HG02763 (cell line): Measurements from ENCODE around the gene CACNB2.
"Not testable (repeated sequence)": the region's sequence is repeated elsewhere in the genome, so short reads cannot be mapped to it uniquely, and the experiment has no call there.

Experiments
- ATAC-seq: cut with Tn5 transposase; IDR thresholded peaks from one replicate; pipeline ENCODE4 v1.9.1; 2021; ENCODE audit warnings: mild to moderate bottlenecking, moderate library complexity; ENCODE audit not compliant: unreplicated experiment

The CACNB2 gene

GRCh38 chr10:18144928-18145327, 4.7 kb downstream of the CACNB2 start:
- no peak for ATAC-seq

DNA sequence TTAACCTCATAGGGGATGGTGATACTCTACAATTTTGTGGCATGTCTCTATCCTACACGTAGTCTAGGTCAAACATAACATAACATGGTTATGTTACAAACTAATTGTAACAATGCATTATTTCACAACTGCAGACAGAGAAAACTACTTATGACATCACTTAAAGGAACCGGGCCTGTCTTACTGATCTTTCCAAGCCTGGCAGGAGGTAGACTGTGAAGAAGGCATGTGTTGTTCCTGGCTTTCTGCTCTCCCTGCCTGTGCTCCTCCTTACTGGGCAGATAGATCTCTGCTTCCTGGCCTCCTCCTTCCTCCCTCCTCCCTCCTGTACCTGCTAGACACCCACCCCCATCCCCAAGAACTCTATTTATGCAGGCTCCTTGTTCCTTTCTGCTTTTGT, 5.4 kb downstream of the CACNB2 start:
- no peak for ATAC-seq

DNA sequence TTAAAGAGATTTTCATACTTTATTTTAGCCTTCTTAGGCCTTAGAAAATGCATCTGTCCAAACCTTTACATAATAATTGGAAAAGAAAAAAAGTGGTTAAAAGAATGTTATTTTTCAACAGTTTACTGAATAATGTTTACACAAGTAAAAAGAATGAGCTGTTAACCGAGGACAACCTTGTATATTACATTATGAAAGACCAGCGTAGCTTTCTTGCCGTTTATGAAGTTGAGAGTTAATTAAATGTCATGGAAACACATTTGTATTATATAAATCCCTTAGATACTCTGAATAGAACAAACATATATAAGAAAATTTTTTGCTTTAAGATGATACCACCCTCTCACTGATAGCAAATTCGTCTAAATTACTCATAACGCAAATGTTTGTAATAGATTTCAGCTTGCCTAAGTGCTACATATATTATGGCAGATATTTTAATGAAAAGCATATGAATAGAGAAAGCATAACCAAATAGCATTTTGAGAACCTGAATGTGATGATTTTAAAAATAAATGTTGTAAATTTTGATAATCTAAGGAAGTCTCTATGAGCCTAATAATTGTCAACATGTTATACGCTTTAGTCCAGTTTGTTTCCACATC, 9.1 kb downstream of the CACNB2 start:
- no peak for ATAC-seq

DNA sequence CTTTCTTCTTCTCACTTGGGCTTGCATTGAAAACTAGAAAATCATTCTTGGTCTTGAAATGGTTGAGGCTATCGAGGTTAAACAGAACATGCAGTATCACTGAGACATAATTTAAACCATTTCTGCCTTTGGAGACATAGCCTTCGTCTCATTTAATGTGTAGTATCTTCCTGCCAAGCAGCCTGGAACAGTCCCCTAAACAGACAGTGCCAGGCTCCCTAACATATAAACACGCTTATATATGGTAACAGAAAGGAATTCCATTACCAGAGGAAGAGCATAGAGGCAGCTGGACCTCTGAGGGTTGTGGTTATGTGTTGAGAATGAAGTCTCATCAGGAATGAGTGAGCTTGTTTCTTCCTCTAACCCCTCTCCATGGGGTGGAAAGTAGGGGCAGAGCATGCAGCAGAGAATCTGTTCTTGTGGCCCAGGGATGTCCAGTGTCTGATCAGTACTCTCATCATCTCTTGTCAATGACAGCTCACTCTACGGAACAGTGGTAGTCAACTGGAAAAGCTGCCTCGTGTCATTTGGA, 11.2 kb downstream of the CACNB2 start:
- ATAC-seq: no peak

DNA sequence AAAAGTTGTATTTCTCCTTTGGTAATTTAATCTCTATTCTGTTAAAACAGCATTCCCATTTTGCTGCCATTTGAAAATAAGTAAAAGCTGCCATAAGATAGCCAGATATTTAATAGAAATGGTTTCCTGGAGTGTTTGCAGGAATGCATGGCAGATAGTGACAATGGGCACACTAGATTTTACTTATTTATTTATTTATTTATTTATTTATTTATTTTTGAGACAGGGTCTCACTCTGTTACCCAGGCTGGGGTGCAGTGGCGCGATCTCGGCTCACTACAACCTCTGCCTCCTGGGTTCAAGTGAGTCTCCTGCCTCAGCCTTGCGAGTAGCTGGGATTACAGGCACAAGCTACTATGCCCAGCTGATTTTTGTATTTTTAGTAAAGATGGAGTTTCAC, 13.2 kb downstream of the CACNB2 start:
- ATAC-seq: not testable (repeated sequence)

- no peak for ATAC-seq
Observed at GRCh38 chr10:18155321-18155720, 15.1 kb downstream of the CACNB2 start.

GRCh38 chr10:18156797-18157196, 16.6 kb downstream of the CACNB2 start:
- not testable (repeated sequence) for ATAC-seq

- no peak for ATAC-seq
Observed at GRCh38 chr10:18157881-18158280, 17.7 kb downstream of the CACNB2 start.

- ATAC-seq: no peak
Observed at GRCh38 chr10:18158773-18159265, 18.6 kb downstream of the CACNB2 start.

- no peak for ATAC-seq
Observed at GRCh38 chr10:18159557-18159956, 19.3 kb downstream of the CACNB2 start.

DNA sequence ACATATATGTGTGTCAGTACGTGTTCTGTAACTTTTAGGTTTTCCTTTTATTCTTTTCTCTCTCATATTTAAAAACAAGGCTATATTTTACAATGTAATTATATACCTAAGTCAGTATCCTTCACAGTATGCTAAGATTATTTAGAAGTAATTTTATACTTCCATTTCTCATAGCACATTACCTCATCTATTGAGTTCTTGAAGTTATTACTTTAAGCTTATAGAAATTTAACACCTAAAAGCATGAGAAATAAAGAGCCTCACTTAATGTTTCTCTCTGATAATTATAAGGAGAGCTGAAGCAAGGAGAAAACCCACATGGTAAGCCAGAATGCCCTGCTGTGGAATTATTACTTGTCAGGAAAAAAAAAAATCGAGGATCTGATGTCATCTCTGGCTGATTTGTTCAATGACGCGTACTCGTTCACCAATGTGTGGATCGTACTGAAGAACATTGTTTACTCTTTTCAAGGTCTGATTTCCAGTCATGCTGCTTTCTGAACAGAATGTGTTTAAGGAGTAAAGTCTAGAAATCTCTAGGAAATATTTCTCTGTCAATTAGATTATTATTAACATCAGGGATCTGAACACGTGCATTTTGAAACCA, 21.9 kb downstream of the CACNB2 start:
- no peak for ATAC-seq

DNA sequence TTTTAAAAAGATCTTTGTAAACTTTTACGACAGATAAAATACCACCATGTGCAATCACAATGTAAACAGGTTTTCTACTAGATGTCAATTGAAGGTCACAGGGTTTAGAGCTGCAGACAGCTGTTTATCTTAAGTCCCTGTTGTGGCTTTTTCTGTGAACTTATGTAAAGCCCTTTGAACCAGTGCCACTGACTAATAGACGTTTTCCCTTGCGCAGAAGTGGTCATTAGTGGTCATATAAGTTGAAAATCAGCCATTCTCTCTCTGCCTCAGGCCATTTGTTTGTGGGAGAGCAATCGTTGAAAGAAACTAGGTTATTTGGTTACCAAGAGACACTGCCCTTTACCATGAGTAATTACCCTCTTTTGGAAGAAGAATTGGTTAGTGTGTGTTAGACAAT, 23.9 kb downstream of the CACNB2 start:
- ATAC-seq: no peak

- no peak for ATAC-seq
Observed at GRCh38 chr10:18164748-18165361, 24.6 kb downstream of the CACNB2 start.

- no peak for ATAC-seq
Observed at GRCh38 chr10:18178854-18179483, 38.7 kb downstream of the CACNB2 start.

- ATAC-seq: no peak
Observed at GRCh38 chr10:18179891-18180290, 39.7 kb downstream of the CACNB2 start.

DNA sequence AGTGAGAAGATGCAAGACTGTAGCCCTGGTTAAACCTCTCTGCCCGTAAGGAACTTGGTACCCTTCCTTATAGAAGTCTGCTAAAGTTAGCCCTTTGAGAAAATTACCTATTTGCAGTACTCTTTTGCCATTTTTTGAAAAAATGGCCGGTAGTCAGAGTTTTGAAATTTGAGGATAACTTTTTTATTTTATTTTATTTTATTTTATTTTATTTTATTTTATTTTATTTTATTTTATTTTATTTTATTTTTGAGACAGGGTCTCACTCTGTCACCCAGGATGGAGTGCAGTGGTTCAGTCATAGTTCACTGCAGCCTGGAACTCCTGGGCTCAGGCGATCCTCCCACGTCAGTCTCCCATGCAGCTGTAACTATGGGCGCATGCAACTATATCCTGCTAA, 41.2 kb downstream of the CACNB2 start:
- ATAC-seq: not testable (repeated sequence)

DNA sequence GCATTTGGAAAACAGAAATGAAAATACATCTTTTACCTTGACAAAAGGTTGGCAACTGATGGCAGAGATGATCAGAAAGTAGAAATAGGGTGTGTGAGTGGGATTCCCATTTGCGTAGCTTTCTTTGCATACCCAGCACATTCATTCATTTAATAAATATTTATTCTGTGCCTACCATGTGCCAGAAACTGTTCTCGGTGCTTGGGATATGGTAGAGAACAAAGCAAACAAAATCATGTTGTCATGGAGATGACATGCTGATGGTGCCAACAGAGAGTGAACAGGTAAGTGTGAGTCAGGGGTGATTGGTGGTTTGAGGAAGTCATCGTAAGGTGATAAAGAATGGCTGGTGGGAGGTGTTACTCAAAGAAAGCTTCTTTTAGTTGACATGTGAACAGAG, 45.4 kb downstream of the CACNB2 start:
- no peak for ATAC-seq

GRCh38 chr10:18190840-18191239, 50.6 kb downstream of the CACNB2 start:
- no peak for ATAC-seq

GRCh38 chr10:18194634-18195033, 54.4 kb downstream of the CACNB2 start:
- no peak for ATAC-seq

DNA sequence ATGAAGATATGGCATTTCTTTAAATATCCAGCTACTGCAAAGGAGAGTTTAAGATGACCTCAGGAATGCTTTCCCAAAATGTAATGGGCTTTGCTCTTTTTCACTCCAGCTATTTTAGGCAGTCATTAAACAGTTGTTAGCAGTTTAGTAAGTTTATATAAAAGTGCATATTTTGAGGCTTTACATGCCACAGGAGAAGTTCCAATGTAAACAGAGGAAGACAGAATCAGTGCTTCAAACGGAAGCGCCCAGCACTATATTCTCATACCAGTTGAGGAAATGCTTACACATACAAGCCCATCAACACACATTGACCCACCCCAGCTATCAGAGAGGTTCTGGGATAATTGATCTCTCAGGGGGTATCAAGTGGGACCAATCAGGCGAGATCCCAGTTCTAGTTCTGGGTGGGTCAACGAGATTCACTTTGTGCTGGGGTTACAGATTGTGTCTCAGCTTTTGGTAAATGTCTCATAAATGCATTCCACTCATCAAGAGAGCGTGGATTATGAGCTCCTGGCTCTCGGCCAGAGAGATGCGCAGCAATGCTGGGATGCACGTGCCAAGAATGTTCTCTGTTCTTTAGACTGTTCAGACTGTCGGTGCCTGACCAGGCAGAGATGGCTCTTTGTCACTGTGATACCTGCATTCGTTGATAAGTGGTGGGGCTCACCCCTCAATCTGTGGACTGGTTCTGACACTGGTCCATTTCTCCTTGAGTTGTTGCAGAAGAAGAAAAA, 55.0 kb downstream of the CACNB2 start:
- ATAC-seq: no peak
